ENCODE results near the gene SREK1.

- no peak for TF ChIP-seq EZH2 (IDR thresholded peaks at IDR 0.05)
- no peak for TF ChIP-seq POLR2AphosphoS5 (IDR thresholded peaks at IDR 0.05; ENCODE audit: borderline replicate concordance, low read depth, low read length)
- no peak for TF ChIP-seq FOXP2 (optimal IDR thresholded peaks at IDR 0.05; ENCODE audit: control extremely low read depth, extremely low read length, insufficient read depth)
Observed at GRCh38 chr5:66193419-66193818, 49.3 kb downstream of the SREK1 start.

All from SK-N-MC (cell line).